Lower lobe of right lung (tissue), 2 donors: Measurements from ENCODE around the gene DPY19L1. TPM values are rescaled to one million over a fixed set of nuclear protein-coding genes. Genes with fewer than 3 reads are reported as not detected.
"Not testable (repeated sequence)": the region's sequence is repeated elsewhere in the genome, so short reads cannot be mapped to it uniquely, and the experiment has no call there.

Experiments used
- ATAC-seq, 2 donors: fragments of 200-7000 bp; cut with Tn5 transposase; one replicate each; pipeline ENCODE4 v1.9.1; 2020 to 2022; ENCODE audit warnings: mild to moderate bottlenecking in 2 of 2, moderate library complexity in 2 of 2
- DNase-seq: peaks from one replicate; pipeline ENCODE4 v3.0.0-alpha.2; 2020
- H3K27ac ChIP-seq: fragments of 200-600 bp; one replicate; pipeline ENCODE4 v1.8.0; 2022
- H3K27me3 ChIP-seq: fragments of 200-600 bp; one replicate; pipeline ENCODE4 v1.8.0; 2022; ENCODE audit warnings: low read depth
- H3K36me3 ChIP-seq: fragments of 200-600 bp; one replicate; pipeline ENCODE4 v1.8.0; 2022; ENCODE audit warnings: mild to moderate bottlenecking
- H3K4me1 ChIP-seq: fragments of 200-600 bp; one replicate; pipeline ENCODE4 v1.8.0; 2022
- H3K4me3 ChIP-seq: fragments of 200-600 bp; one replicate; pipeline ENCODE4 v1.8.0; 2022; ENCODE audit warnings: mild to moderate bottlenecking
- H3K9me3 ChIP-seq: fragments of 200-600 bp; one replicate; pipeline ENCODE4 v1.8.0; 2022
- intact Hi-C: fragments of 100-400 bp; cut with DNase I; formaldehyde crosslinking; loops from one replicate; pipeline ENCODE4 v1.11.0; 2022
- total RNA-seq: library from RNA; stranded (reverse); fragmentation: NEBNext Ultra II Directional; extraction: Animal tissue kit (Norgen Biotek cat#: 25700); gene quantifications from one replicate; pipeline ENCODE4 v1.2.1, GENCODE V29; 2021
- TF ChIP-seq, protein P1 (sequence below): fragments of 200-600 bp; IDR thresholded peaks from one replicate; pipeline ENCODE4 v1.8.0; 2022; ENCODE audit warnings: antibody characterized with exemption, mild to moderate bottlenecking
- donor health status: DM: no; HTN: yes; CAD: no; lungs with severe emphysema.

DPY19L1 gene
- total RNA-seq, 1 donor from 2014 or later: 38.4 TPM

DNA sequence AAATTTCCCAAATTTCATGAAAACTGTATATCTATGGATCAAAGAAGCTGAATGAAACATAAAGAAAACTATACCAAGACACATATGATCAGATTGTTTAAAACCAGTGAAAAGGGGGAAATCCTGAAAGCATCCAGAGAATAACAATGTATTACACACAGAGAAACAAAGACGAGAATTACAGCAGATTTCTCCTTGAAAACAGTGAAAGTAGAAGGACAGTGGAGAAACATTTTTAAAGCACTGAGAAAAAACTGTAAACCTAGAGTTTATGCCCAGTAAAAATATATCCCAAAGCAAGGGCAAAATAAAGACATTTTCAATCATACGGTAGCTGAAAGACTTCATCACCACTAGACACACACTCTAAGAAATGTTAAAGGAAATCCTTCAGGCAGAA, 121.0 kb downstream of the DPY19L1 start:
- intact Hi-C loops: no loop called here
- no peak for DNase-seq
- Histone ChIP-seq H3K27me3 (no peaks in the 10 kb centered on the region), H3K27ac (no peak overlapping the region), H3K9me3 (no peaks in the 10 kb centered on the region), H3K36me3 (no peaks in the 10 kb centered on the region), H3K4me1 (no peaks in the 10 kb centered on the region), H3K4me3 (no peak overlapping the region)
- TF ChIP-seq, protein P1, sequence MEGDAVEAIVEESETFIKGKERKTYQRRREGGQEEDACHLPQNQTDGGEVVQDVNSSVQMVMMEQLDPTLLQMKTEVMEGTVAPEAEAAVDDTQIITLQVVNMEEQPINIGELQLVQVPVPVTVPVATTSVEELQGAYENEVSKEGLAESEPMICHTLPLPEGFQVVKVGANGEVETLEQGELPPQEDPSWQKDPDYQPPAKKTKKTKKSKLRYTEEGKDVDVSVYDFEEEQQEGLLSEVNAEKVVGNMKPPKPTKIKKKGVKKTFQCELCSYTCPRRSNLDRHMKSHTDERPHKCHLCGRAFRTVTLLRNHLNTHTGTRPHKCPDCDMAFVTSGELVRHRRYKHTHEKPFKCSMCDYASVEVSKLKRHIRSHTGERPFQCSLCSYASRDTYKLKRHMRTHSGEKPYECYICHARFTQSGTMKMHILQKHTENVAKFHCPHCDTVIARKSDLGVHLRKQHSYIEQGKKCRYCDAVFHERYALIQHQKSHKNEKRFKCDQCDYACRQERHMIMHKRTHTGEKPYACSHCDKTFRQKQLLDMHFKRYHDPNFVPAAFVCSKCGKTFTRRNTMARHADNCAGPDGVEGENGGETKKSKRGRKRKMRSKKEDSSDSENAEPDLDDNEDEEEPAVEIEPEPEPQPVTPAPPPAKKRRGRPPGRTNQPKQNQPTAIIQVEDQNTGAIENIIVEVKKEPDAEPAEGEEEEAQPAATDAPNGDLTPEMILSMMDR: no peak
- no peak for ATAC-seq

DNA sequence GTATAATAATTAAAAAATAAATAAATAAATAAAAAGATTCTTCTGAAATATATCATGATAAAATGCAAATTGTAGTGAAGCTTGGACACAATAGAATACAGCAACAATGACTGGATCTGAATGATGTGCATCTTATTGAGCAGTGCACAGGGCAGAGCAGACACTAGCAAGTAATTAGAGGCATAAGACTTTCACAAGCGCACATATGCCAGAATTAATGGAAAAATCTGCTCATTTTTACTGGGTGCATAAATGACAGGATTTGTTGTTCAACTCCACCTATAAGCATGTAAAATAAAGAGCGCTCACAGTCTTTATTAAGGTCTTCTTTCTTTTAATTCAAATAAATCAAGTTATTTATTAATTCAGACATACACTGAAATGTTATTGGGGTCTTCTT, 125.0 kb downstream of the DPY19L1 start:
- no peak for ATAC-seq
- no peaks in the 10 kb centered on the region for H3K4me1 ChIP-seq
- no peak overlapping the region for H3K27ac ChIP-seq
- H3K4me3 ChIP-seq: no peak overlapping the region
- TF ChIP-seq, protein P1: no peak
- no peaks in the 10 kb centered on the region for H3K36me3 ChIP-seq
- H3K27me3 ChIP-seq: no peaks in the 10 kb centered on the region
- intact Hi-C loops: no loop called here
- no peak for DNase-seq
- H3K9me3 ChIP-seq: no peaks in the 10 kb centered on the region

DNA sequence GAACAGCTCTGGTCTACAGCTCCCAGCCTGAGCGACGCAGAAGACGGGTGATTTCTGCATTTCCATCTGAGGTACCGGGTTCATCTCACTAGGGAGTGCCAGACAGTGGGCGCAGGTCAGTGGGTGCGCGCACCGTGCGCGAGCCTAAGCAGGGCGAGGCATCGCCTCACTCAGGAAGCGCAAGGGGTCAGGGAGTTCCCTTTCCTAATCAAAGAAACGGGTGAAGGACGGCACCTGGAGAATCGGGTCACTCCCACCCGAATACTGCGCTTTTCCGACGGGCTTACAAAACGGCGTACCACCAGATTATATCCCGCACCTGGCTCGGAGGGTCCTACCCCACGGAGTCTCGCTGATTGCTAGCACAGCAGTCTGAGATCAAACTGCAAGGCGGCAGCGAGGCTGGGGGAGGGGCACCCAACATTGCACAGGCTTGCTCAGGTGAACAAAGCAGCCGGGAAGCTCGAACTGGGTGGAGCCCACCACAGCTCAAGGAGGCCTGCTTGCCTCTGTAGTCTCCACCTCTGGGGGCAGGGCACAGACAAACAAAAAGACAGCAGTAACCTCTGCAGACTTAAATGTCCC, 130.9 kb downstream of the DPY19L1 start:
- H3K27ac ChIP-seq, H3K36me3 ChIP-seq, H3K9me3 ChIP-seq, ATAC-seq, intact Hi-C loops, H3K27me3 ChIP-seq, DNase-seq, H3K4me3 ChIP-seq, H3K4me1 ChIP-seq: not testable (repeated sequence)

DNA sequence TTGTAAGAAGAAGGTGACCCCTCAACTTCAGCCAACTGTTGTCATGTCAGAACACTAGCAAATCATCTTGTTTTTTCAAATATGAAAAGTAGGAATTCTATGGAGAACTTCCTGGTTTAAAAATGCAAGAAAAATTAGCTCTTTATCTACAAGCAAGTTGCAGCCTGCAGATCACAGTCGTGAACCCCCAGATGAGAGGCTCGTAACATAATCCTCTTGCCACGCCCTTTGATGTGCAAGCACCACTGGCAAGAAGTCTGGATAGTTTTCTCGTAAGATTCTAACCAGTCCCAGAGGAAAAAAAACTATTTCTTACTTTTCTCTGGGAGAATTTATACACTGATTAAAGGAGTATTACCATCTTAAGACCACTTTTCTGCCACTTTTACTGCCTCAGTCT, 132.3 kb downstream of the DPY19L1 start:
- TF ChIP-seq, protein P1: no peak
- no peaks in the 10 kb centered on the region for H3K36me3 ChIP-seq
- H3K4me1 ChIP-seq: no peaks in the 10 kb centered on the region
- H3K4me3 ChIP-seq: no peak overlapping the region
- no peaks in the 10 kb centered on the region for H3K9me3 ChIP-seq
- H3K27me3 ChIP-seq: no peaks in the 10 kb centered on the region
- no peak for DNase-seq
- ATAC-seq: no peak
- H3K27ac ChIP-seq: no peak overlapping the region
- intact Hi-C loops: no loop called here

DNA sequence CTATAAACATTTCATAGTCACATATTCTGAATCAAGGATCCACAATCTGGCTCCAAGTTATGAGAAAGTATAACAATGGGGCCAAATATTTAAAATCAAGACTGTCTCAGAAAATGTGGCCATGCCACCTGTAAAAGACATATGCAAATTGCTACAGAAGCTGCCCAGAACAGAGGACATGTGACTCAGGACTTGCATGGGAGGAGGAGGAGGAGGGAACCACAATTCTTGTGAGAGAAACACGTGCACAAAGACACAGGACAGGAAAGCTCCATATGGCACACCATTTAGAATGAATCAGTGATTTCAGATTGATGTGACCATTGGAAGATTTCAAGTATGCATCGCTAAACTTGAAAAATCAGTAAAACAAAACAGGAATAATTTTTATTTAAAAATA, 133.4 kb downstream of the DPY19L1 start:
- H3K4me3 ChIP-seq, H3K27me3 ChIP-seq, H3K36me3 ChIP-seq, H3K9me3 ChIP-seq, H3K27ac ChIP-seq, intact Hi-C loops, ATAC-seq, H3K4me1 ChIP-seq, DNase-seq: not testable (repeated sequence)

DNA sequence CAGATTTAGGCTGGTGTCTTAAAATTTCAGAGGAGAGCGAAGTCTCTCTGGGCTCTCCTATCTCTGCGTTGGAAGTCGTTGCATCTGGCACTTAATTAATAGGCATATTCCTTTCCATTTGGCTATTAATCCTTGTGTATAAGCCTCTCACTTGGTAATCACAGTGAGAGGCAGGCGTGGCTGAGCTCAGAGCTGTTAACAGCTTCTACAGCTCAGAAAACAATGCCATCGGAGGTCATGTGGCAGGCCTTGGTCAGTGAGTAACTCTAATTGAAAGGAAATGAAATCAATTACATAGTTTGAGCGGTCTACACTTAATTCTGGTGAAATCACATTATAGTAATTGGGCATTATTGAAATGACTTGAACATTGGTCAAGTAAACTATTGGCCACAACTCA, 135.1 kb downstream of the DPY19L1 start:
- no peak overlapping the region for H3K27ac ChIP-seq
- H3K9me3 ChIP-seq: no peaks in the 10 kb centered on the region
- H3K27me3 ChIP-seq: no peaks in the 10 kb centered on the region
- H3K4me3 ChIP-seq: no peak overlapping the region
- intact Hi-C loops: no loop called here
- no peaks in the 10 kb centered on the region for H3K4me1 ChIP-seq
- DNase-seq (no peak), ATAC-seq (no peak)
- no peaks in the 10 kb centered on the region for H3K36me3 ChIP-seq
- TF ChIP-seq, protein P1: no peak
